Measurements from ENCODE around the gene LRRC23. TPM values are rescaled to one million over a fixed set of nuclear protein-coding genes. Genes with fewer than 3 reads are reported as not detected.

The LRRC23 gene
- total RNA-seq, 1 donor from 2014 or later: 11.6 TPM

- no peak for DNase-seq (ENCODE audit: low read depth)
- no peak for FAIRE-seq
- Histone ChIP-seq H3K27me3 (ENCODE audit: control insufficient read depth, insufficient read depth, low read length) (no peaks in the 10 kb centered on the region), H3K36me3 (ENCODE audit: control insufficient read depth, insufficient read depth, low read length) (peaks cover 8% of the 10 kb centered on the region), H3K4me3 (ENCODE audit: low read depth, low read length) (no peak overlapping the region)
- TF ChIP-seq CTCF (IDR thresholded peaks at IDR 0.05; ENCODE audit: insufficient read depth, low read length, severe bottlenecking): no peak
Observed at GRCh38 chr12:6953442-6954315, 49.1 kb downstream of the LRRC23 start.

- Histone ChIP-seq H3K4me3 (ENCODE audit: low read depth, low read length) (no peak overlapping the region), H3K36me3 (ENCODE audit: control insufficient read depth, insufficient read depth, low read length) (peaks cover 8% of the 10 kb centered on the region), H3K27me3 (ENCODE audit: control insufficient read depth, insufficient read depth, low read length) (no peaks in the 10 kb centered on the region)
- no peak for TF ChIP-seq CTCF (IDR thresholded peaks at IDR 0.05; ENCODE audit: insufficient read depth, low read length, severe bottlenecking)
- DNase-seq (ENCODE audit: low read depth): no peak
- no peak for FAIRE-seq
Observed at GRCh38 chr12:6954316-6955107, 49.9 kb downstream of the LRRC23 start.

- FAIRE-seq (no peak), DNase-seq (ENCODE audit: low read depth) (no peak)
- Histone ChIP-seq H3K36me3 (ENCODE audit: control insufficient read depth, insufficient read depth, low read length) (peaks cover 8% of the 10 kb centered on the region), H3K27me3 (ENCODE audit: control insufficient read depth, insufficient read depth, low read length) (no peaks in the 10 kb centered on the region), H3K4me3 (ENCODE audit: low read depth, low read length) (no peak overlapping the region)
- no peak for TF ChIP-seq CTCF (IDR thresholded peaks at IDR 0.05; ENCODE audit: insufficient read depth, low read length, severe bottlenecking)
Observed at GRCh38 chr12:6955108-6956020, 50.7 kb downstream of the LRRC23 start.

- no peak for DNase-seq (ENCODE audit: low read depth)
Observed at GRCh38 chr12:6956021-6956727, 51.6 kb downstream of the LRRC23 start.

More at GRCh38 chr12:6956021-6956727, 51.6 kb downstream of the LRRC23 start:
- H3K27me3 ChIP-seq (ENCODE audit: control insufficient read depth, insufficient read depth, low read length): no peaks in the 10 kb centered on the region
- no peak overlapping the region for H3K4me3 ChIP-seq (ENCODE audit: low read depth, low read length)
- peaks cover 10% of the 10 kb centered on the region for H3K36me3 ChIP-seq (ENCODE audit: control insufficient read depth, insufficient read depth, low read length)
- TF ChIP-seq CTCF (IDR thresholded peaks at IDR 0.05; ENCODE audit: insufficient read depth, low read length, severe bottlenecking): no peak
- no peak for FAIRE-seq

Data from bronchial epithelial cell (primary cell).